Measurements from ENCODE around the gene MAP3K3. TPM values are rescaled to one million over a fixed set of nuclear protein-coding genes. Genes with fewer than 3 reads are reported as not detected.
A peak's percentile ranks its signal among the peaks of the same experiment; 100 is the strongest.

The MAP3K3 gene
- total RNA-seq, 1 donor from 2014 or later: 58.5 TPM

DNA sequence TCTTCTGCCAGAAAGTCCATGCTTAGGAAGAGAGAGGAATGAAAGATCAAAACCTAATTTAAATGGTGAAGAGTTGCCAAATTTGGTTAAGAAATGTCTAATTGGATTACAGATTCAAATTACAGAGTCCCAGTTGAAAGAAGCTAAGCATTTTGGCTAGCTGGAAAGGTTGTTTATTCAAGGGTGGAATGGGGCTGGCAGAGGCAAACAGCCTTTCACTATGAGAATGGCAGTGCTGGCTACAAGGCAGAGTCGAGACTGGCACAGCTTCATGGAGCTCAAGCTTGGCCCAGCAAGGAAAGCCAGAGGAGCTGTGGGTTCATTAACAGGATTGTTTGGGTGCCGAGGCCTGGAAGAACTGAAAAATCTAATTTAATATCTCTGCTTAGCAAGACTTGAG lies 13.6 kb downstream of the MAP3K3 start:
- H3K36me3 ChIP-seq: peaks cover 68% of the 10 kb centered on the region

DNA sequence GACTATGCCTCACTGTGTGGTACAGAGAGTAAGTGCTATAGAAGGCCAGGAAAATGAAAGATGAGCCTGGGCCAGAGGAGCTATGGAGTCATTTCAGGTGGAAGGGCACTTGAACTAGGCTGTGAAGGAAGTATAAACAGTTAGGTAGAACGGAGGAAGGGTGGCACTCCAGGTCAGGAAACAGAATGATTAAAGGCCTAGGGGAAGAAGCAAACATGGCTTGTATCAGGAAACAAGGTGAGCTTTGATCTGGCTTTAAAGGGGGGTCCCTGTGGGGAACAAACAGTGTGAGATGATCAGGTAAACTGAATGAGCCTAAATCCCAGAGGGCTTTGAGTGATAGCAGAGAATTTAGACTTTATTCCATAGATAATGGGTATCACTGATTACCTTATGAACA lies 16.9 kb downstream of the MAP3K3 start:
- peaks cover 39% of the 10 kb centered on the region for H3K4me1 ChIP-seq
- ATAC-seq: peak in 1 of 2 donors; percentile 50
- intact Hi-C loops (cut with DNase I): no loop called here
- H3K4me3 ChIP-seq: no peak overlapping the region
- no peak for DNase-seq
- no peaks in the 10 kb centered on the region for H3K27me3 ChIP-seq (ENCODE audit: low read depth)
- H3K9me3 ChIP-seq: no peaks in the 10 kb centered on the region
- H3K27ac ChIP-seq: no peak overlapping the region
- TF ChIP-seq, protein P1, sequence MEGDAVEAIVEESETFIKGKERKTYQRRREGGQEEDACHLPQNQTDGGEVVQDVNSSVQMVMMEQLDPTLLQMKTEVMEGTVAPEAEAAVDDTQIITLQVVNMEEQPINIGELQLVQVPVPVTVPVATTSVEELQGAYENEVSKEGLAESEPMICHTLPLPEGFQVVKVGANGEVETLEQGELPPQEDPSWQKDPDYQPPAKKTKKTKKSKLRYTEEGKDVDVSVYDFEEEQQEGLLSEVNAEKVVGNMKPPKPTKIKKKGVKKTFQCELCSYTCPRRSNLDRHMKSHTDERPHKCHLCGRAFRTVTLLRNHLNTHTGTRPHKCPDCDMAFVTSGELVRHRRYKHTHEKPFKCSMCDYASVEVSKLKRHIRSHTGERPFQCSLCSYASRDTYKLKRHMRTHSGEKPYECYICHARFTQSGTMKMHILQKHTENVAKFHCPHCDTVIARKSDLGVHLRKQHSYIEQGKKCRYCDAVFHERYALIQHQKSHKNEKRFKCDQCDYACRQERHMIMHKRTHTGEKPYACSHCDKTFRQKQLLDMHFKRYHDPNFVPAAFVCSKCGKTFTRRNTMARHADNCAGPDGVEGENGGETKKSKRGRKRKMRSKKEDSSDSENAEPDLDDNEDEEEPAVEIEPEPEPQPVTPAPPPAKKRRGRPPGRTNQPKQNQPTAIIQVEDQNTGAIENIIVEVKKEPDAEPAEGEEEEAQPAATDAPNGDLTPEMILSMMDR (IDR thresholded peaks at IDR 0.05): no peak
- H3K36me3 ChIP-seq: peaks cover 57% of the 10 kb centered on the region

More for the DNA sequence above, 13.6 kb downstream of the MAP3K3 start:
- H3K9me3 ChIP-seq: no peaks in the 10 kb centered on the region
- intact Hi-C loops (cut with DNase I): no loop called here
- H3K4me3 ChIP-seq: no peak overlapping the region
- TF ChIP-seq, protein P1 (IDR thresholded peaks at IDR 0.05): no peak
- no peak overlapping the region for H3K27ac ChIP-seq
- DNase-seq (no peak), ATAC-seq (no peak)
- H3K27me3 ChIP-seq (ENCODE audit: low read depth): no peaks in the 10 kb centered on the region
- peaks cover 36% of the 10 kb centered on the region for H3K4me1 ChIP-seq

GRCh38 chr17:63640038-63640437 lies 17.8 kb downstream of the MAP3K3 start:
- no peaks in the 10 kb centered on the region for H3K9me3 ChIP-seq
- TF ChIP-seq, protein P1 (IDR thresholded peaks at IDR 0.05): no peak
- DNase-seq (no peak), ATAC-seq (no peak)
- no peak overlapping the region for H3K4me3 ChIP-seq
- intact Hi-C loops (cut with DNase I): no loop called here
- H3K27ac ChIP-seq: no peak overlapping the region
- H3K27me3 ChIP-seq (ENCODE audit: low read depth): no peaks in the 10 kb centered on the region
- H3K36me3 ChIP-seq: peaks cover 52% of the 10 kb centered on the region
- peaks cover 39% of the 10 kb centered on the region for H3K4me1 ChIP-seq

DNA sequence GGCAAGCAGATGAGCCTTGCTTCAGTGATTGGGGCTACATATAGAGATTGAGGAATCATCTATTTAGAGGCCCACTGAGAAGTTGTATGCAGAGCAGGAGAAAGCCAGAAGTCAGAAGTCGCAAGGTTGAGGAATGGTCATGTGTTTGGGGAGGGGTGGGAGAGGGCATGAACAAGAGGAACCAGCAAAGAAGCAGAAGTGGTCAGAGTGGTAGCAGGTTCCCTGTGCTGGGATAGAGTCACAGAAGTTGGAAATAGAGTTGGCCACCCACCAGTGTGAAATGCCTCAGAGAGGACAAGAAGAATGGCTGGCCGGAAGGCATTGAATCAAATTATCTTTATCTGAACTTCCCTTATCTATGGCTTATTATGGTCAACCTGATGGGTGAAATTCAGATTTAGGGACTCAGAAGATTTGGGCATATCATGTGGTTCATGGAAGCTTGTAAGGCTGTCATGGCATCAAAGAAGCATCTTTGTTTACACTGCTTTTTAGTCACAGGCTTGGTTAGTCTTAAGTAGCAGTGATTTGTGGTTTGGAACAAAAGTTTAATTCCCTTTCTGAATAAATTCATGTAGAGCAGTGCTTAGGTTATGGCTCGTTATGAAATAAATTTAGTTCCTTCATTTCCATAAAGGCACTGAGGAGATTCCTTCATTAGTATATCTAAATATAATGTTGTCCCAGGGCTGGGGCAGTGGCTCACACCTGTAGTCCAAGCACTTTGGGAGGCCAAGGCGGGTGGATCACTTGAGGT lies 19.7 kb downstream of the MAP3K3 start:
- TF ChIP-seq, protein P1 (IDR thresholded peaks at IDR 0.05): no peak
- ATAC-seq: peak; percentile 76 to 92
- intact Hi-C loops (cut with DNase I): no loop called here
- Histone ChIP-seq H3K27ac (no peak overlapping the region), H3K4me1 (peaks cover 45% of the 10 kb centered on the region), H3K27me3 (ENCODE audit: low read depth) (no peaks in the 10 kb centered on the region), H3K9me3 (no peaks in the 10 kb centered on the region), H3K36me3 (peaks cover 51% of the 10 kb centered on the region), H3K4me3 (no peak overlapping the region)
- DNase-seq: no peak

DNA sequence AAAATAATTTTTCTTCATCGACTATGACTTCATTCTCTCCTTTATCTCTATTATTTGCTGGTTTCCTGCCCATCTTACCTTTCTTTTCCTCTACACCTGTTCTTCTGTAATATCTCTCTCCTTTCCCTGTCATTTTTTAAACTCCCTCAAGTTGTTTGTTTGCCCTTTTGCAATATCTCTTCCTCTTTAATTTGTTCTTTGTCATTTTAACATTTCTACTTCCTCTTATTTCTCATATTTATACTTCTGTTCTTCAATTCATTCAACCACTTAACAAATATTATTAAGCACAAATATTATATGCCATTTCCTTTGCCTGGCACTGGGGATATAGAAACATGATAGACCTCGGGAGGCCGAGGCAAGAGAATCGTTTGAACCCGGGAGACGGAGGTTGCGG lies 22.6 kb downstream of the MAP3K3 start:
- ATAC-seq (no peak), DNase-seq (no peak)
- Histone ChIP-seq H3K9me3 (no peaks in the 10 kb centered on the region), H3K4me3 (no peak overlapping the region), H3K36me3 (peaks cover 43% of the 10 kb centered on the region), H3K27ac (peak overlapping the region; percentile 15), H3K4me1 (peaks cover 63% of the 10 kb centered on the region), H3K27me3 (ENCODE audit: low read depth) (no peaks in the 10 kb centered on the region)
- TF ChIP-seq, protein P1 (IDR thresholded peaks at IDR 0.05): no peak
- intact Hi-C loops (cut with DNase I): no loop called here
